A673 (cell line): ENCODE measurements around the gene ADNP2. TPM values are rescaled to one million over a fixed set of nuclear protein-coding genes. Genes with fewer than 3 reads are reported as not detected.
A peak's percentile ranks its signal among the peaks of the same experiment; 100 is the strongest.

Source experiments
- BruUV-seq: library from RNA; stranded (reverse); fragments of 400-500 nt; replicated peaks from 2 replicates; lab custom pipeline; 2021; lab: Mats Ljungman, UMichigan
- CTCF ChIA-PET: fragments of 300-600 bp; sonication (Branson Sonifier 250); formaldehyde crosslinking; loops from one replicate; lab custom pipeline; 2022; ENCODE audit warnings: antibody characterized with exemption; lab: Charles Lee
- POLR2A ChIA-PET: fragments of 300-600 bp; sonication (Branson Sonifier 250); formaldehyde crosslinking; loops from one replicate; lab custom pipeline; 2022; ENCODE audit warnings: antibody characterized with exemption; ENCODE audit not compliant: low non-redundant PET; lab: Charles Lee
- DNase-seq: peaks from one replicate; pipeline ENCODE4 v3.0.0-alpha.2; 2015; ENCODE audit warnings: low spot score
- H3K27ac ChIP-seq: fragments of 200-600 bp; sonication (generic); 2 replicates; pipeline ENCODE4 v1.5.1; 2016; ENCODE audit warnings: mixed run types, low read depth, mild to moderate bottlenecking, mixed read lengths, antibody characterized with exemption, low read length; ENCODE audit not compliant: poor library complexity, severe bottlenecking
- H3K27me3 ChIP-seq: fragments of 200-600 bp; sonication (generic); replicated peaks from 2 replicates; pipeline ENCODE4 v1.6.1; 2017; ENCODE audit warnings: mixed run types, low read depth, mild to moderate bottlenecking, mixed read lengths, antibody characterized with exemption, low read length; ENCODE audit not compliant: insufficient read depth, poor library complexity
- H3K36me3 ChIP-seq: fragments of 200-600 bp; sonication (generic); 2 replicates; pipeline ENCODE4 v1.6.1; 2016; ENCODE audit warnings: mixed run types, mild to moderate bottlenecking, mixed read lengths, antibody characterized with exemption, low read length; ENCODE audit not compliant: insufficient read depth, poor library complexity, severe bottlenecking
- H3K4me1 ChIP-seq: fragments of 200-600 bp; sonication (generic); 2 replicates; pipeline ENCODE4 v1.6.1; 2017; ENCODE audit warnings: mixed run types, mild to moderate bottlenecking, mixed read lengths, antibody characterized with exemption, low read length; ENCODE audit not compliant: insufficient read depth, poor library complexity, severe bottlenecking
- H3K4me3 ChIP-seq: fragments of 200-600 bp; sonication (generic); 2 replicates; pipeline ENCODE4 v1.5.1; 2016; ENCODE audit warnings: low read depth, mixed run types, mild to moderate bottlenecking, mixed read lengths, low read length; ENCODE audit not compliant: poor library complexity, severe bottlenecking
- H3K9me3 ChIP-seq: fragments of 200-600 bp; sonication (generic); 2 replicates; pipeline ENCODE4 v1.6.1; 2016; ENCODE audit warnings: mixed run types, low read depth, mild to moderate bottlenecking, mixed read lengths, antibody characterized with exemption, low read length; ENCODE audit not compliant: poor library complexity, severe bottlenecking
- EZH2 ChIP-seq: fragments of 200-600 bp; sonication (generic); IDR thresholded peaks from 2 replicates; pipeline ENCODE4 v1.6.1; 2017; ENCODE audit warnings: borderline replicate concordance, low read depth, mild to moderate bottlenecking, mixed read lengths, antibody characterized with exemption, low read length; ENCODE audit not compliant: poor library complexity, severe bottlenecking
- intact Hi-C: fragments of 100-400 bp; cut with micrococcal nuclease; formaldehyde crosslinking; loops from one replicate; pipeline ENCODE4 v1.10.0; 2022; ENCODE audit not compliant: unreplicated experiment
- total RNA-seq: library from RNA; stranded (reverse); gene quantifications from 2 replicates; pipeline ENCODE4 v1.2.3, GENCODE V29; 2021
- TF ChIP-seq, protein P1 (sequence below): fragments of 300-800, 200-600 bp; sonication (generic); conservative IDR thresholded peaks from 2 replicates; pipeline ENCODE4 v1.5.1; 2017; ENCODE audit warnings: low read depth, mild to moderate bottlenecking, antibody characterized with exemption, low read length, moderate library complexity, mixed read lengths

Gene ADNP2
- total RNA-seq, 1 experiment from 2014 or later: 27.5 TPM

GRCh38 chr18:80119111-80119510, 10.0 kb downstream of the ADNP2 start:
- CTCF ChIA-PET: interaction anchor here (0.5 kb wide), 1 partner anchor 321 kb away, joined by 3 read pairs; the partner anchor contains the start of gene KCNG2
- BruUV-seq: no TSS peak
- Histone ChIP-seq H3K27ac (no peak overlapping the region), H3K4me3 (no peak overlapping the region), H3K9me3 (no peaks in the 10 kb centered on the region), H3K36me3 (peaks cover 25% of the 10 kb centered on the region), H3K4me1 (peaks cover 14% of the 10 kb centered on the region), H3K27me3 (no peaks in the 10 kb centered on the region)
- TF ChIP-seq, protein P1, sequence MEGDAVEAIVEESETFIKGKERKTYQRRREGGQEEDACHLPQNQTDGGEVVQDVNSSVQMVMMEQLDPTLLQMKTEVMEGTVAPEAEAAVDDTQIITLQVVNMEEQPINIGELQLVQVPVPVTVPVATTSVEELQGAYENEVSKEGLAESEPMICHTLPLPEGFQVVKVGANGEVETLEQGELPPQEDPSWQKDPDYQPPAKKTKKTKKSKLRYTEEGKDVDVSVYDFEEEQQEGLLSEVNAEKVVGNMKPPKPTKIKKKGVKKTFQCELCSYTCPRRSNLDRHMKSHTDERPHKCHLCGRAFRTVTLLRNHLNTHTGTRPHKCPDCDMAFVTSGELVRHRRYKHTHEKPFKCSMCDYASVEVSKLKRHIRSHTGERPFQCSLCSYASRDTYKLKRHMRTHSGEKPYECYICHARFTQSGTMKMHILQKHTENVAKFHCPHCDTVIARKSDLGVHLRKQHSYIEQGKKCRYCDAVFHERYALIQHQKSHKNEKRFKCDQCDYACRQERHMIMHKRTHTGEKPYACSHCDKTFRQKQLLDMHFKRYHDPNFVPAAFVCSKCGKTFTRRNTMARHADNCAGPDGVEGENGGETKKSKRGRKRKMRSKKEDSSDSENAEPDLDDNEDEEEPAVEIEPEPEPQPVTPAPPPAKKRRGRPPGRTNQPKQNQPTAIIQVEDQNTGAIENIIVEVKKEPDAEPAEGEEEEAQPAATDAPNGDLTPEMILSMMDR: no peak
- TF ChIP-seq EZH2: no peak
- POLR2A ChIA-PET: no interaction called here
- intact Hi-C loops: no loop called here
- peak; percentile 72 for DNase-seq

GRCh38 chr18:80120932-80121331, 11.9 kb downstream of the ADNP2 start:
- POLR2A ChIA-PET: no interaction called here
- Histone ChIP-seq H3K27ac (no peak overlapping the region), H3K4me3 (no peak overlapping the region), H3K9me3 (no peaks in the 10 kb centered on the region), H3K27me3 (no peaks in the 10 kb centered on the region), H3K4me1 (peaks cover 14% of the 10 kb centered on the region), H3K36me3 (peaks cover 25% of the 10 kb centered on the region)
- BruUV-seq: no TSS peak
- intact Hi-C loops: no loop called here
- DNase-seq: no peak
- no peak for TF ChIP-seq EZH2
- TF ChIP-seq, protein P1: no peak
- CTCF ChIA-PET: no interaction called here

GRCh38 chr18:80124131-80124530, 15.1 kb downstream of the ADNP2 start:
- no peak for DNase-seq
- intact Hi-C loops: no loop called here
- ChIA-PET CTCF (no interaction called here), POLR2A (no interaction called here)
- H3K36me3 ChIP-seq: peaks cover 24% of the 10 kb centered on the region
- H3K4me1 ChIP-seq: peaks cover 6% of the 10 kb centered on the region
- H3K27ac ChIP-seq: no peak overlapping the region
- H3K4me3 ChIP-seq: no peak overlapping the region
- no peaks in the 10 kb centered on the region for H3K9me3 ChIP-seq
- no TSS peak for BruUV-seq
- TF ChIP-seq, protein P1: no peak
- no peak for TF ChIP-seq EZH2
- H3K27me3 ChIP-seq: no peaks in the 10 kb centered on the region
